LNCAP (cell line): ENCODE results near the gene TRAPPC11.

Source experiments
- CTCF ChIP-seq: fragments of 450-650 bp; IDR thresholded peaks from 2 replicates; pipeline ENCODE4 v1.5.1; 2017; ENCODE audit warnings: mild to moderate bottlenecking

TRAPPC11 gene

GRCh38 chr4:183700407-183700806, 41.3 kb downstream of the TRAPPC11 start:
- no peak for TF ChIP-seq CTCF

- TF ChIP-seq CTCF = no peak
Measured at GRCh38 chr4:183702492-183702891, 43.4 kb downstream of the TRAPPC11 start.

GRCh38 chr4:183714626-183715025, 55.5 kb downstream of the TRAPPC11 start:
- no peak for TF ChIP-seq CTCF

GRCh38 chr4:183716302-183716701, 57.2 kb downstream of the TRAPPC11 start:
- no peak for TF ChIP-seq CTCF

- TF ChIP-seq CTCF = no peak
Measured at GRCh38 chr4:183718876-183719275, 59.8 kb downstream of the TRAPPC11 start.

GRCh38 chr4:183721207-183722081, 62.4 kb downstream of the TRAPPC11 start:
- no peak for TF ChIP-seq CTCF

GRCh38 chr4:183722731-183723560, 63.9 kb downstream of the TRAPPC11 start:
- TF ChIP-seq CTCF = no peak
